ENCODE data around the gene CEBPA. TPM values are rescaled to one million over a fixed set of nuclear protein-coding genes. Genes with fewer than 3 reads are reported as not detected.

The CEBPA gene
- total RNA-seq, 1 experiment from 2014 or later, result 3.2 TPM

GRCh38 chr19:33306191-33306590 is 3.9 kb upstream of the CEBPA start:
- Histone ChIP-seq H3K18ac (ENCODE audit: insufficient read length, low read depth, low read length) (no peak overlapping the region), H2BK120ac (ENCODE audit: low read depth, low read length, poor library complexity, severe bottlenecking) (no peak overlapping the region), H4K20me1 (ENCODE audit: control insufficient read depth, insufficient read depth, insufficient read length) (no peaks in the 10 kb centered on the region), H2BK12ac (ENCODE audit: insufficient read length, low read depth, low read length) (no peak overlapping the region), H2AFZ (ENCODE audit: low read length) (no peak overlapping the region), H3K27me3 (ENCODE audit: insufficient read depth, low read length) (peaks cover 6% of the 10 kb centered on the region; the same call in 1 of the 2 replicates), H2BK20ac (ENCODE audit: low read depth, low read length, poor library complexity, severe bottlenecking) (no peak overlapping the region), H2BK15ac (ENCODE audit: low read depth, low read length) (no peak overlapping the region), H3K4me2 (ENCODE audit: insufficient read depth, insufficient read length, low read length) (no peak overlapping the region), H3K9me3 (ENCODE audit: control insufficient read depth, low read depth, low read length) (no peaks in the 10 kb centered on the region), H3K56ac (ENCODE audit: insufficient read length, low read depth, low read length) (no peak overlapping the region), H4K5ac (ENCODE audit: insufficient read length, low read depth, low read length) (no peak overlapping the region), H3K79me2 (ENCODE audit: insufficient read depth, low read length) (no peaks in the 10 kb centered on the region), H3K23ac (ENCODE audit: insufficient read length, low read depth, low read length) (no peak overlapping the region), H3K27ac (ENCODE audit: insufficient read length, low read depth, low read length) (no peak overlapping the region), H2AK5ac (ENCODE audit: insufficient read length, low read length) (no peak overlapping the region), H3K4me1 (ENCODE audit: insufficient read depth, low read length) (no peaks in the 10 kb centered on the region), H3K79me1 (ENCODE audit: insufficient read depth, low read depth, low read length, poor library complexity, severe bottlenecking) (no peaks in the 10 kb centered on the region), H3K14ac (ENCODE audit: insufficient read depth, low read length) (no peak overlapping the region), H4K8ac (replicated peaks; ENCODE audit: insufficient read length, low read depth, low read length) (no peak overlapping the region), H3K9ac (ENCODE audit: extremely low read depth, insufficient read length, low read length) (no peak overlapping the region), H3K4ac (ENCODE audit: low read depth, low read length) (no peak overlapping the region), H4K91ac (ENCODE audit: insufficient read length, low read depth, low read length) (no peak overlapping the region), H2BK5ac (ENCODE audit: insufficient read length, low read length) (no peak overlapping the region), H3T11ph (ENCODE audit: low read length) (no peak overlapping the region), H3K23me2 (ENCODE audit: insufficient read length, low read depth, low read length, poor library complexity, severe bottlenecking) (peaks cover 3% of the 10 kb centered on the region)
- peaks cover 27% of the 10 kb centered on the region in 2 experiments for H3K4me1 Mint-ChIP-seq
- no CpG with 5 or more reads among the region's 5 CpGs for WGBS (ENCODE audit: extremely low coverage, insufficient read length, low lambda C conversion rate)
- TF ChIP-seq CTCF (conservative IDR thresholded peaks at IDR 0.05), result no peak
- H3K4me3 Mint-ChIP-seq, result no peak overlapping the region
- H3K36me3 Mint-ChIP-seq (ENCODE audit: insufficient read depth in 1 of 3, low read depth in 3 of 3), result peaks cover 0 to 7% (median 0%) of the 10 kb centered on the region in 3 experiments; a peak in 1 of 7 replicates
- H3K27me3 Mint-ChIP-seq (ENCODE audit: low read depth), result peaks cover 27% of the 10 kb centered on the region
- DNase-seq, result peak; percentile 12
- H3K27ac Mint-ChIP-seq, result peak overlapping the region in 1 of 3 experiments; percentile 16; a peak in 1 of 7 replicates
- no peaks in the 10 kb centered on the region for H3K9me3 Mint-ChIP-seq

Measured in H9 (cell line).